ENCODE measurements around the gene TEX51. TPM values are rescaled to one million over a fixed set of nuclear protein-coding genes. Genes with fewer than 3 reads are reported as not detected.

TEX51 gene
- total RNA-seq, 2 experiments from 2014 or later = not detected

DNA sequence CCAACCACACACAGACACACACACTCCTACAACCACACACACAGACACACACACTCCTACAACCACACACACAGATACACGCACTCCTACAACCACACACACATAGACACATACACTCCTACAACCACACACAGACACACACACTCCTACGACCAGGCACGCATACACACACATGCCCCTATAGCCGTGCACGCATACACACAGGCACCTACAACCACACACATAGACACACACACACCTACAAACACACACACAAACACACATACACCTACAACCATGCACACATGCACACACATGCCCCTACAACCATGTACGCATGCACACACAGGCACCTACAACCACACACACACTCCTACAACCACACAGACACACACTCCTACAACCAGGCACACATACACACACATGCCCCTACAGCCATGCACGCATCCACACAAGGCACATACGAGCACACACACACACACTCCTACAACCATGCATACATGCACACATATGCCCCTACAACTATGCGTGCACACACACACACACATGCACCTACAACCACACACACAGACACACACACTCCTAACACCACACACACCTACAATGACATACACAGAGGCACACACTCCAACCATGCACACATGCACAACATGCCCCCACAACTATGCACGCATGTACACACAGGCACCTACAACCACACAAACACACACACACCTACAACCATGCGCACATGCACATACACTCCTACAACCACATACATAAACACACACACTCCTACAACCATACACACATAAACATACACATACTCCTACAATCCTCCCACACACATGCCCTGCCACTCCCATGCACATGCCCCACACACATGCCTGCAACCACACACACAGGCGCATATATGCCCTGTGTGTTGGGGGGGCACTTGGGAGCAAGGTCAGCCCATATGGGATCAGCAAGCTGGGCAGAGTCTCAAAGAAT, 19.1 kb upstream of the TEX51 start:
- ChIA-PET CTCF (no interaction called here), POLR2A (no interaction called here)
- Mint-ChIP-seq H3K36me3 (ENCODE audit: low read depth) (no peaks in the 10 kb centered on the region), H3K27ac (no peak overlapping the region), H3K4me1 (no peaks in the 10 kb centered on the region), H3K27me3 (no peaks in the 10 kb centered on the region), H3K9me3 (ENCODE audit: low read depth) (peaks cover 12% of the 10 kb centered on the region), H3K4me3 (no peak overlapping the region)
- no peak for ATAC-seq
- no peak for DNase-seq
- intact Hi-C loops (cut with DNase I, micrococcal nuclease) = no loop called here

GRCh38 chr2:126880324-126880723, 18.4 kb upstream of the TEX51 start:
- ATAC-seq (no peak), DNase-seq (no peak)
- Mint-ChIP-seq H3K9me3 (ENCODE audit: low read depth) (peaks cover 5% of the 10 kb centered on the region), H3K36me3 (ENCODE audit: low read depth) (no peaks in the 10 kb centered on the region), H3K27ac (no peak overlapping the region), H3K4me3 (no peak overlapping the region), H3K27me3 (no peaks in the 10 kb centered on the region), H3K4me1 (no peaks in the 10 kb centered on the region)
- CTCF ChIA-PET = no interaction called here
- intact Hi-C loops (cut with DNase I, micrococcal nuclease) = no loop called here
- POLR2A ChIA-PET = no interaction called here

DNA sequence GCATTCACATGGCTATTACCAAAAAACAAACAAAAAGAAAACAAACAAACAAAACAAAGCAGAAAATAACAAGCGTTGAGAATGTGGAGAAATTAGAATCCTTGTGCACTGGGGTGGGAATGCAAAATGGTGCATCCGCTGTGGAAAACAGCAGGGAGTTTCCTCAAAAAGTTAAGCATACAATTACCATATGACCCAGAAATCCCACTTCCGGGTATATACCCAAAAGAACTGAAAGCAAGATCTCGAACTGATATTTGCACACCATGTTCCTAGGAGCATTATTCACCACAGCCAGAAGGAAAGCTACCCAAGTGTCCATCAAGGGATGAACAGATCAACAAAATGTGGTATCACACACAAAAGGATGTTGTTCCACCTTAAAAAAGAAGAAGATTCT, 17.9 kb upstream of the TEX51 start:
- no peaks in the 10 kb centered on the region for H3K4me1 Mint-ChIP-seq
- ATAC-seq (no peak), DNase-seq (no peak)
- H3K9me3 Mint-ChIP-seq (ENCODE audit: low read depth) = no peaks in the 10 kb centered on the region
- H3K4me3 Mint-ChIP-seq = no peak overlapping the region
- H3K27ac Mint-ChIP-seq = no peak overlapping the region
- ChIA-PET CTCF (interaction anchor here (0.6 to 0.8 kb wide), 2 partner anchors 20 to 1297 kb away, joined by 4 to 5 read pairs; no protein-coding TSS in a partner anchor), POLR2A (no interaction called here)
- H3K27me3 Mint-ChIP-seq = no peaks in the 10 kb centered on the region
- no peaks in the 10 kb centered on the region for H3K36me3 Mint-ChIP-seq (ENCODE audit: low read depth)
- intact Hi-C loops (cut with DNase I, micrococcal nuclease) = no loop called here

DNA sequence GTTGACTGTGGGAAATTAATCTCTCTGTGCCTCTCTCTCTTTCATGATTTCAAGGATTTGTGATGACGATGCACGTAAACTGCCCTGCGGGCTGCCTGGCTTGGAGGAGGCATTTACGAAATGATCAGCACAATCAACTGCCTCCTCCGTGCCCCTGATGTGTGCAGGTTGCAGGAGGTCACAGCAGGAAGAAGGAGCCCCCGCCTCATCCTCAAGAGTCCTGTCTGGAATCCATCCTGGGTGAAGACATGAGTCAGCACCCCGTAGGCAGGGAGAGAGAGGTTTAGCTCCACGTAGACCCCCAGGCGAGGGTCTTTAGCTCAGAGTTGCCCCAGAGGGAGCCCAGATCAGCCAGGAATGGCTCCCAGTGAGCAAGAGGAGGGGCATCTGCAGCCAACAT, 17.1 kb upstream of the TEX51 start:
- ATAC-seq = no peak
- Mint-ChIP-seq H3K36me3 (ENCODE audit: low read depth) (no peaks in the 10 kb centered on the region), H3K27me3 (peaks cover 2% of the 10 kb centered on the region), H3K4me3 (no peak overlapping the region), H3K9me3 (ENCODE audit: low read depth) (no peaks in the 10 kb centered on the region), H3K27ac (no peak overlapping the region), H3K4me1 (peaks cover 3% of the 10 kb centered on the region)
- POLR2A ChIA-PET = no interaction called here
- intact Hi-C loops (cut with DNase I, micrococcal nuclease) = no loop called here
- CTCF ChIA-PET = interaction anchor here (0.6 to 0.8 kb wide), 3 partner anchors 20 to 1298 kb away, joined by 4 to 5 read pairs (median 4); no protein-coding TSS in a partner anchor
- DNase-seq = no peak

- POLR2A ChIA-PET = no interaction called here
- H3K27me3 Mint-ChIP-seq = peaks cover 8% of the 10 kb centered on the region
- DNase-seq (no peak), ATAC-seq (no peak)
- CTCF ChIA-PET = interaction anchor here (1.3 kb wide), 1 partner anchor 9 kb away, joined by 3 read pairs; no protein-coding TSS in a partner anchor
- intact Hi-C loops (cut with DNase I, micrococcal nuclease) = no loop called here
- no peaks in the 10 kb centered on the region for H3K36me3 Mint-ChIP-seq (ENCODE audit: low read depth)
- H3K4me3 Mint-ChIP-seq = no peak overlapping the region
- no peak overlapping the region for H3K27ac Mint-ChIP-seq
- peaks cover 7% of the 10 kb centered on the region for H3K4me1 Mint-ChIP-seq
- H3K9me3 Mint-ChIP-seq (ENCODE audit: low read depth) = no peaks in the 10 kb centered on the region
These were observed 16.5 kb upstream of the TEX51 start for GRCh38 chr2:126882181-126882580.

- ChIA-PET POLR2A (no interaction called here), CTCF (interaction anchor here (1.3 kb wide), 2 partner anchors 8 to 11 kb away, joined by 3 to 4 read pairs; no protein-coding TSS in a partner anchor)
- DNase-seq (no peak), ATAC-seq (no peak)
- H3K4me1 Mint-ChIP-seq = peaks cover 7% of the 10 kb centered on the region
- no peaks in the 10 kb centered on the region for H3K36me3 Mint-ChIP-seq (ENCODE audit: low read depth)
- intact Hi-C loops (cut with DNase I, micrococcal nuclease) = no loop called here
- no peaks in the 10 kb centered on the region for H3K9me3 Mint-ChIP-seq (ENCODE audit: low read depth)
- peaks cover 10% of the 10 kb centered on the region for H3K27me3 Mint-ChIP-seq
- no peak overlapping the region for H3K27ac Mint-ChIP-seq
- no peak overlapping the region for H3K4me3 Mint-ChIP-seq
These were observed 15.7 kb upstream of the TEX51 start for GRCh38 chr2:126882736-126883665.

- ATAC-seq (no peak), DNase-seq (no peak)
- POLR2A ChIA-PET = no interaction called here
- H3K4me1 Mint-ChIP-seq = peaks cover 7% of the 10 kb centered on the region
- CTCF ChIA-PET = interaction anchor here (0.8 to 1.3 kb wide), 2 partner anchors 11 to 160 kb away, joined by 4 read pairs; no protein-coding TSS in a partner anchor
- intact Hi-C loops (cut with DNase I, micrococcal nuclease) = no loop called here
- no peaks in the 10 kb centered on the region for H3K36me3 Mint-ChIP-seq (ENCODE audit: low read depth)
- H3K27ac Mint-ChIP-seq = no peak overlapping the region
- H3K27me3 Mint-ChIP-seq = peaks cover 12% of the 10 kb centered on the region
- no peaks in the 10 kb centered on the region for H3K9me3 Mint-ChIP-seq (ENCODE audit: low read depth)
- H3K4me3 Mint-ChIP-seq = no peak overlapping the region
These were observed 15.0 kb upstream of the TEX51 start for GRCh38 chr2:126883666-126884040.

GRCh38 chr2:126884861-126885750, 13.6 kb upstream of the TEX51 start:
- CTCF ChIA-PET = interaction anchor here (1.4 kb wide), 1 partner anchor 43 kb away, joined by 8 read pairs; no protein-coding TSS in a partner anchor

GRCh38 chr2:126885751-126886210, 12.9 kb upstream of the TEX51 start:
- POLR2A ChIA-PET = interaction anchor here (0.7 kb wide), 1 partner anchor 197 kb away, joined by 3 read pairs; no protein-coding TSS in a partner anchor
- CTCF ChIA-PET = interaction anchor here (0.7 to 1.4 kb wide), 7 partner anchors 9 to 360 kb away, joined by 3 to 8 read pairs (median 3); no protein-coding TSS in a partner anchor
- peaks cover 7% of the 10 kb centered on the region for H3K4me1 Mint-ChIP-seq
- ATAC-seq (no peak), DNase-seq (no peak)
- H3K4me3 Mint-ChIP-seq = no peak overlapping the region
- H3K9me3 Mint-ChIP-seq (ENCODE audit: low read depth) = no peaks in the 10 kb centered on the region
- intact Hi-C loops (cut with DNase I, micrococcal nuclease) = loop anchor here (2.0 to 5.0 kb wide), 3 partner anchors 87 to 357 kb away; no protein-coding TSS in a partner anchor
- no peak overlapping the region for H3K27ac Mint-ChIP-seq
- H3K36me3 Mint-ChIP-seq (ENCODE audit: low read depth) = no peaks in the 10 kb centered on the region
- peaks cover 12% of the 10 kb centered on the region for H3K27me3 Mint-ChIP-seq

More at GRCh38 chr2:126884861-126885750, 13.6 kb upstream of the TEX51 start:
- ATAC-seq (no peak), DNase-seq (no peak)
- POLR2A ChIA-PET = interaction anchor here (0.7 kb wide), 1 partner anchor 198 kb away, joined by 3 read pairs; no protein-coding TSS in a partner anchor
- H3K4me3 Mint-ChIP-seq = no peak overlapping the region
- H3K27ac Mint-ChIP-seq = no peak overlapping the region
- intact Hi-C loops (cut with DNase I, micrococcal nuclease) = loop anchor here in 1 of 2 experiments (5.0 kb wide), 1 partner anchor 167 kb away; no protein-coding TSS in a partner anchor
- peaks cover 7% of the 10 kb centered on the region for H3K4me1 Mint-ChIP-seq
- no peaks in the 10 kb centered on the region for H3K36me3 Mint-ChIP-seq (ENCODE audit: low read depth)
- H3K9me3 Mint-ChIP-seq (ENCODE audit: low read depth) = no peaks in the 10 kb centered on the region
- peaks cover 12% of the 10 kb centered on the region for H3K27me3 Mint-ChIP-seq

DNA sequence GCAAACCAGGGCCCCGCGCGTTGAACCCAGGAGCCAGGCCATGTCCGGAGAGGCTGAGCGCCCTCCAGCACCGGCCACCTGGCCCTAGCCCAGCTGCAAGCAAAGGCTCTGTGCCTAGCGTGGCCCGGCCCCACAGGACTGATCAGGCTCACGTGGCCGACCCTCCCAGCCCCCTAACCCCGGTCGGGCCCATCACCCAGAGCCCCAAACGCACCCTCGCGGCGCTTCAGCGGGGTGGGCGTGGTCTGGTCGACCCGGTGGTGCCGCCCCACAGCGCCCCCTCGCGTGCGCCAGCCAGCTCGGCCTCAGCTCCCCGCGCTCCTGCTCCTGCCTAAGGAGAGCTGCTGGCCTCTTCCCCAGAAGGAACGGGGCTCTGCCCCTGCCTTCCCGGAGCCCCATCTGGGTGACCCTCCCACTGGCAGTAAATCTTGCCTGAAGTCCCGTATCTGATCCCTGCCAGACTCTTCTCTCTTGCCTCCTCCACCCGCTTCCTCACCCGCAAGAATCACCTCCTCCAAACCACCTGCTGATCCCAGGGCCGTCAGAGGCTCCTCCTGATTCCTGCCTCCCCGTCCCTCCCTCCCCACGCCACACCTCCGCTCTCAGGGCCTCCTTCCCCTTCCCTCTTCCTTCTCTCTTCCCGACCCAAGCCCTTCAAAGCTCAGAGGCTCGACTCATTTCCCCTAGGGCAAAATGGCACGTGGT, 12.3 kb upstream of the TEX51 start:
- Mint-ChIP-seq H3K27ac (no peak overlapping the region), H3K4me3 (no peak overlapping the region), H3K36me3 (ENCODE audit: low read depth) (no peaks in the 10 kb centered on the region), H3K4me1 (peaks cover 7% of the 10 kb centered on the region), H3K9me3 (ENCODE audit: low read depth) (no peaks in the 10 kb centered on the region), H3K27me3 (peaks cover 12% of the 10 kb centered on the region)
- intact Hi-C loops (cut with DNase I, micrococcal nuclease) = loop anchor here (2.0 to 5.0 kb wide), 3 partner anchors 86 to 358 kb away; no protein-coding TSS in a partner anchor
- DNase-seq (peak; percentile 83), ATAC-seq (peak; percentile 96)
- POLR2A ChIA-PET = interaction anchor here (0.5 kb wide), 1 partner anchor 531 kb away, joined by 3 read pairs; no protein-coding TSS in a partner anchor
- CTCF ChIA-PET = interaction anchor here (0.7 to 1.4 kb wide), 8 partner anchors 10 to 360 kb away, joined by 3 to 8 read pairs (median 3); partner anchors contain the start of gene TEX51
